Measurements from ENCODE around the gene TBC1D24.
"Not testable (repeated sequence)": the region's sequence is repeated elsewhere in the genome, so short reads cannot be mapped to it uniquely, and the experiment has no call there.

The TBC1D24 gene

DNA sequence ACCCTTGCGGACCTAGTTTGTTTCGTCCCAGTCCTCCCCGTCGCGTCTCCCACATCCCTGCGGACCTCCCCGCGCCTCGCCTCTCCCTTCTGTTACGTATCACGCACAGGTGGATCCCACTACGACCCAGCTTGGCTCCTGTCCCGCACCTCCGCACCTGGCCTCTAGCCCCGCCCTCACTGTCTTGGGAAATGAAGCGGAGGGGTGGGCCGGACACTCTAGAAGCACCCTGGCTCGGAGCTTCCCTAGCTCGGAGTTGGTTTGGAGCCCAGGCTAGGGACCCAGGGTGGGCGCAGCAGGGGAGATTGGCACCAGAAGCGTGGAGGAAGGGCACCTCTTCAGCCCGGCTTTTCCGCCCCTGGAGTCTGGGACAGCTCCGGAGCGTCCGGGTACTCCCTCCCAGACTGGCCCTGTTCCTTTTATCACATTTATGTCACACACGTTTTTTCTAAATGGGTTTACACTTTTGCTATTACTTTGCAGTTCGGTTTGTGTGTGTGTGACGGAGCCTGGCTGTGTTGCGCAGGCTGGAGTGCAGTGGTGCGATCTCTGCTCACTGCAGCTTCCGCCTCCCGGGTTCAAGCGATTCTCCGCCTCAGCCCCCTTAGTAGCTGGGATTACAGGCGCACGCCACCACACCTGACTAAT, 57.7 kb downstream of the TBC1D24 start:
- peak overlapping the region; percentile 89 for H3K27ac ChIP-seq
- TF ChIP-seq ZFX (IDR thresholded peaks at IDR 0.05; ENCODE audit: borderline replicate concordance) = no peak
- TF ChIP-seq, protein P1, sequence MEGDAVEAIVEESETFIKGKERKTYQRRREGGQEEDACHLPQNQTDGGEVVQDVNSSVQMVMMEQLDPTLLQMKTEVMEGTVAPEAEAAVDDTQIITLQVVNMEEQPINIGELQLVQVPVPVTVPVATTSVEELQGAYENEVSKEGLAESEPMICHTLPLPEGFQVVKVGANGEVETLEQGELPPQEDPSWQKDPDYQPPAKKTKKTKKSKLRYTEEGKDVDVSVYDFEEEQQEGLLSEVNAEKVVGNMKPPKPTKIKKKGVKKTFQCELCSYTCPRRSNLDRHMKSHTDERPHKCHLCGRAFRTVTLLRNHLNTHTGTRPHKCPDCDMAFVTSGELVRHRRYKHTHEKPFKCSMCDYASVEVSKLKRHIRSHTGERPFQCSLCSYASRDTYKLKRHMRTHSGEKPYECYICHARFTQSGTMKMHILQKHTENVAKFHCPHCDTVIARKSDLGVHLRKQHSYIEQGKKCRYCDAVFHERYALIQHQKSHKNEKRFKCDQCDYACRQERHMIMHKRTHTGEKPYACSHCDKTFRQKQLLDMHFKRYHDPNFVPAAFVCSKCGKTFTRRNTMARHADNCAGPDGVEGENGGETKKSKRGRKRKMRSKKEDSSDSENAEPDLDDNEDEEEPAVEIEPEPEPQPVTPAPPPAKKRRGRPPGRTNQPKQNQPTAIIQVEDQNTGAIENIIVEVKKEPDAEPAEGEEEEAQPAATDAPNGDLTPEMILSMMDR (IDR thresholded peaks at IDR 0.05) = no peak

GRCh38 chr16:2533142-2533755, 58.3 kb downstream of the TBC1D24 start:
- peak overlapping the region; percentile 89 for H3K27ac ChIP-seq

GRCh38 chr16:2533912-2534311, 59.0 kb downstream of the TBC1D24 start:
- no peak for TF ChIP-seq ZFX (IDR thresholded peaks at IDR 0.05; ENCODE audit: borderline replicate concordance)
- TF ChIP-seq, protein P1 (IDR thresholded peaks at IDR 0.05) = no peak

GRCh38 chr16:2534335-2534734, 59.4 kb downstream of the TBC1D24 start:
- peak overlapping the region; percentile 89 for H3K27ac ChIP-seq

More at GRCh38 chr16:2533912-2534311, 59.0 kb downstream of the TBC1D24 start:
- peak overlapping the region; percentile 89 for H3K27ac ChIP-seq

GRCh38 chr16:2535625-2536013, 60.7 kb downstream of the TBC1D24 start:
- peak overlapping the region; percentile 89 for H3K27ac ChIP-seq

DNA sequence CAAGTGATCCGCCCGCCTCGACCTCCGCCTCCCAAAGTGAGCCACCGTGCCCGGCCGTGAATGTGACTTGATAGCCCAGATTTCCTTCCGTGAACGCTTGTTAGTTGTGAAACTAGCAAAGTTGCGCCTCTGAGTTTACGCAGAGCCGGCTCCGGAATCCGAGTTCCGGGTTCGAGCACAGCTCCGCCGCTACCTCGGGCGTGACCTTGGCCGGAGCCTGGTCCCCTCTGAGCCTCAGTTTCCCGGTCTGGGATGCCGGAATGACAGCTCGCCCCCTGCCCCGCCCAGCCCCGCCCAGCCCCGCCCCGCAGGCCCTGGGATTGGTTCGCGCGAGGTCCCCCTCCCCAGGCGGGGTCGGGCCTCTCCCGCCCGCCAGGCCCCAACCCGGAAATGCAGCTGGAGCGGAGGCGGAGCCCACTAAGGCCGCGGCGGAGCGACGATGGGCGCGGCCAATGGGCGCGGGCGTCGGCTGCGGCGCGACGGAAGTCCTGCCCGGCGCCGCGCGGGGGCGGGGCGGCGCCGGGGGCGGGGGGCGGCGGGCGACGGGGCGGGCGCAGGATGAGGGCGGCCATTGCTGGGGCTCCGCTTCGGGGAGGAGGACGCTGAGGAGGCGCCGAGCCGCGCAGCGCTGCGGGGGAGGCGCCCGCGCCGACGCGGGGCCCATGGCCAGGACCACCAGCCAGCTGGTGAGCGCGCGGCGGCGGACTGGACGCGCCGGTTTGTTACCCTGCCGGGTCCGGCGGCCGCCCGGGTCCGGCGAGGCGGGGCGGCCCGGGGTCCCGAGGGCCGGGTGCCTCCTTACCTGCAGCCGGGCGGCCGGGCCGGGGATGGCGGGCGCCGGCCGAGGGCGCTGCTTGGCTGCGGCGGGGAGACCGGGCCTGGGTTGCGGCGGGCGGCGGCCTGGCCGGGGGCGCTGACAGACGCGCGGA, 62.8 kb downstream of the TBC1D24 start, which contains the start of gene PDPK1:
Gene PDPK1, plus strand, starts transcription at position 571 of the 929 bp plus-strand sequence. Its CDS starts 92 bp downstream, at position 663.
- TF ChIP-seq, protein P1 (IDR thresholded peaks at IDR 0.05) = no peak; the same call in 1 of the 2 replicates
- no peak for TF ChIP-seq ZFX (IDR thresholded peaks at IDR 0.05; ENCODE audit: borderline replicate concordance)
- H3K27ac ChIP-seq = peak within 1 kb of the TSS; percentile 89

More at GRCh38 chr16:2535625-2536013, 60.7 kb downstream of the TBC1D24 start:
- no peak for TF ChIP-seq ZFX (IDR thresholded peaks at IDR 0.05; ENCODE audit: borderline replicate concordance)
- TF ChIP-seq, protein P1 (IDR thresholded peaks at IDR 0.05) = no peak

DNA sequence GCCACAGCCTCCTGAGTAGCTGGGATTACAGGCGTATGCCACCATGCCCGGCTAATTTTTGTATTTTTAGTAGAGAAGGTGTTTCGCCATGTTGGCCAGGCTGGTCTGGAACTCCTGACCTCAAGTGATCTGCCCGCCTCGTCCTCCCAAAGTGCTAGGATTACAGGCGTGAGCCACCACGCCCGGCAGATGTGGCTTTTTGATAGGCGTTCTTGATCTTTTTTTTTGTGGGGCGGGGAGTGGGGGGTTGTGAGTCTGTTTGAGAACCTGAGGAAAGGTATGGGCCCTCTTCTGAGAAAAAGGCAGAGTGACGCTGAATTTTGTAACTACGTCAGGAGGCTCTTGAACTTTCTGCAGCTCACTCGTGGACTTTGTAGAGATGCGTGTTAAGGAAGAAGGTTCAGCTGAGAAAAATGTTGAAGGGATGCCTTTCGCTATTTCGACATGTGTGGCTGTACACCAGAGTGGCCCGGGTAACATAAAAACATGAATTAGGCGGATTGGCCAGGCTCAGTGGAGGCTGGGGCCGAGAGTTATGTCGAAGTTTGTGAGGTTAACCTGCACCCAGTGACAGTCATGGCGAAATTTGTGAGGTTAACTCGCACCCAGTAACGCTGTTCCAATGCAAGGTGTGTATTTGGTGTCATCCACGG, 64.4 kb downstream of the TBC1D24 start:
- H3K27ac ChIP-seq = not testable (repeated sequence)

- H3K27ac ChIP-seq = not testable (repeated sequence)
Observed at GRCh38 chr16:2539845-2540458, 65.0 kb downstream of the TBC1D24 start.

DNA sequence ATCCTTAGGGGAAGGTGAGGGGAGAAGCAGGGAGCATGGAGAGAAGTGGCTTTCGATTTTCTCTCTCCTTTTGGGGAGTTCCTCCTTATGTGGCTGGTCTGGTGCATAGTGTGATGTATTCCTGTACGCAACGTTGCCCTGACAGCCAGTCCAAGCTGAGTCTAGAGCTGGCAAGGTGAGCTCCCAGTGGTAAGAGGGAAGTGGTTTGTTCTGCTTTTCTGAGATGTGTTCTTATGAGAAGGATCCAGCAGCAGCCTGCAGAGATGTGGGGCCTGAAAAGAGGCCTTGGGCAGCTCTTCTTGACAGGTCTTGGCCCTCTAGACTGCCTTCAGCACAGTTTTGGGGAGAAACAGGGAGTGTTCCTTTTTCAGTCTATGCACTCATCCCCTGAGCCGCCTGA, 66.0 kb downstream of the TBC1D24 start:
- not testable (repeated sequence) for H3K27ac ChIP-seq

More at GRCh38 chr16:2539845-2540458, 65.0 kb downstream of the TBC1D24 start:
- TF ChIP-seq, protein P1 (IDR thresholded peaks at IDR 0.05) = peak; percentile 42

GRCh38 chr16:2541409-2541808, 66.5 kb downstream of the TBC1D24 start:
- not testable (repeated sequence) for H3K27ac ChIP-seq

- not testable (repeated sequence) for H3K27ac ChIP-seq
Observed at GRCh38 chr16:2543771-2544170, 68.8 kb downstream of the TBC1D24 start.

DNA sequence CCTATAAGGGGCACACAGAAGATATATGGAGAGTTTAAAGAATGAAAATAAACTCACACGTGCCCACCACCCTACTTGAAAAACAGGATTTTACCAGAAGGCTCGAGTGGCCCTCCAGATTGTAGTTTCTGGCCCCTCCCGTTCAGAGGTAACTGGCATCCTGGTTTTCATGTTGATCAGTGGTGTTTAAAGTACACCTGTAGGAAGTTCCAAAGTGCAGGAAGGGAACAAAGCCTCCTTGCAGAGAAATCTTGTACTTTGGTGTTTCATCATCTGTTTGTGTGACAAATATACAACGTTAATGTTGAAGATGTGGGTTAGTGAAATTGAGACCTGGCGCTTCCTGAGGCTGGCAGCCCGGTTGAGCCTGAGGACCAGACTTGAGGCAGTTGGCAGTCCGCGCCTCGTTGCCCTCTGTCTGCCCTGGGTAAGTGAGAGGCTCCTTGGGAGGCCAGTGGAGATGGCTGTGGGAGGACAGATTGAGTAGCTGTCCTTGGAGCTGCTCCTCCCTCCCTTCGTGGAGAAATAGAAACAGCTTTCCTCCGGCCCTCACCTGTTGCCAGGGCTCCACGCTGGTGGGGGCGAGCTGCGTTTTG, 75.5 kb downstream of the TBC1D24 start:
- H3K27ac ChIP-seq = not testable (repeated sequence)

Data from 22Rv1 (cell line).